ENCODE measurements around the gene ASGR1. TPM values are rescaled to one million over a fixed set of nuclear protein-coding genes. Genes with fewer than 3 reads are reported as not detected.
"Not testable (repeated sequence)": the region's sequence is repeated elsewhere in the genome, so short reads cannot be mapped to it uniquely, and the experiment has no call there.

Gene ASGR1
- total and polyA plus RNA-seq, 12 donors, result 0.29 to 6.9 (median 1.8) TPM; not detected in 2

- 81 to 89% (median 87%) methylated on average over 5 of the region's 5 CpGs for WGBS, 4 donors
- Histone ChIP-seq H3K36me3 (replicated peaks in 1 of 2) (no peaks in the 10 kb centered on the region), H3K27me3 (peaks cover 10% of the 10 kb centered on the region), H3K9me3 (replicated peaks in 1 of 3) (no peaks in the 10 kb centered on the region), H3K4me1 (replicated peaks in 1 of 2) (peaks cover 6 to 14% of the 10 kb centered on the region in 2 donors), H3K4me3 (no peak overlapping the region), H3K27ac (no peak overlapping the region)
- DNase-seq, result no peak
- TF ChIP-seq POLR2A (IDR thresholded peaks at IDR 0.05), result no peak
- TF ChIP-seq CTCF (IDR thresholded peaks at IDR 0.05), result no peak
- intact Hi-C loops (cut with DNase I), result no loop called here
These were observed 3.8 kb downstream of the ASGR1 start for GRCh38 chr17:7175330-7175733.

- Histone ChIP-seq H3K9me3 (replicated peaks in 1 of 3) (no peaks in the 10 kb centered on the region), H3K4me3 (no peak overlapping the region), H3K4me1 (replicated peaks in 1 of 2) (peaks cover 6 to 14% of the 10 kb centered on the region in 2 donors), H3K36me3 (replicated peaks in 1 of 2) (no peaks in the 10 kb centered on the region), H3K27ac (no peak overlapping the region), H3K27me3 (peaks cover 10% of the 10 kb centered on the region)
- 71 to 82% (median 77%) methylated on average over 7 of the region's 7 CpGs for WGBS, 4 donors
- intact Hi-C loops (cut with DNase I), result no loop called here
- peak in 1 of 7 donors; percentile 30 for DNase-seq
- no peak for TF ChIP-seq POLR2A (IDR thresholded peaks at IDR 0.05)
- TF ChIP-seq CTCF (IDR thresholded peaks at IDR 0.05), result no peak
These were observed 4.4 kb downstream of the ASGR1 start for GRCh38 chr17:7174603-7175326.

GRCh38 chr17:7173687-7174602, 5.2 kb downstream of the ASGR1 start:
- Histone ChIP-seq H3K27me3 (peaks cover 10% of the 10 kb centered on the region), H3K4me3 (no peak overlapping the region), H3K9me3 (replicated peaks in 1 of 3) (no peaks in the 10 kb centered on the region), H3K4me1 (replicated peaks in 1 of 2) (peaks cover 6 to 14% of the 10 kb centered on the region in 2 donors), H3K36me3 (replicated peaks in 1 of 2) (no peaks in the 10 kb centered on the region), H3K27ac (no peak overlapping the region)
- peak in 5 of 7 donors; percentile 43 to 73 (median 62) for DNase-seq
- WGBS, 4 donors, result 59 to 79% (median 65%) methylated on average over 57 to 69 of the region's 69 CpGs
- peak in 1 of 6 experiments; percentile 4 for TF ChIP-seq CTCF (IDR thresholded peaks at IDR 0.05)
- no peak for TF ChIP-seq POLR2A (IDR thresholded peaks at IDR 0.05)
- intact Hi-C loops (cut with DNase I), result no loop called here

- H3K9me3 ChIP-seq (replicated peaks in 1 of 3); H3K27me3 ChIP-seq; H3K36me3 ChIP-seq (replicated peaks in 1 of 2); DNase-seq; H3K27ac ChIP-seq; intact Hi-C loops (cut with DNase I); H3K4me3 ChIP-seq; H3K4me1 ChIP-seq (replicated peaks in 1 of 2): not testable (repeated sequence)
- 91 to 92% (median 92%) methylated on average over 18 of the region's 18 CpGs for WGBS, 4 donors
These were observed 6.5 kb downstream of the ASGR1 start for GRCh38 chr17:7172522-7173191.

- H3K27ac ChIP-seq; H3K4me3 ChIP-seq; intact Hi-C loops (cut with DNase I); H3K27me3 ChIP-seq; H3K36me3 ChIP-seq (replicated peaks in 1 of 2); H3K4me1 ChIP-seq (replicated peaks in 1 of 2); H3K9me3 ChIP-seq (replicated peaks in 1 of 3); DNase-seq: not testable (repeated sequence)
- 92 to 98% (median 96%) methylated on average over 7 of the region's 7 CpGs for WGBS, 4 donors
These were observed 9.6 kb downstream of the ASGR1 start for GRCh38 chr17:7169565-7169908.

GRCh38 chr17:7168841-7169564, 10.2 kb downstream of the ASGR1 start:
- 84 to 90% (median 88%) methylated on average over 10 of the region's 10 CpGs for WGBS, 4 donors
- H3K4me1 ChIP-seq (replicated peaks in 1 of 2); H3K27me3 ChIP-seq; H3K36me3 ChIP-seq (replicated peaks in 1 of 2); H3K4me3 ChIP-seq; H3K27ac ChIP-seq; H3K9me3 ChIP-seq (replicated peaks in 1 of 3); intact Hi-C loops (cut with DNase I); DNase-seq: not testable (repeated sequence)
